ACHN (cell line): ENCODE measurements around the gene ECT2.
A peak's percentile ranks its signal among the peaks of the same experiment; 100 is the strongest.
"Not testable (repeated sequence)": the region's sequence is repeated elsewhere in the genome, so short reads cannot be mapped to it uniquely, and the experiment has no call there.

Source experiments
- DNase-seq: peaks from one replicate; pipeline ENCODE4 v3.0.0-alpha.2; 2015
- in situ Hi-C: cut with HindIII; loops from 2 replicates; pipeline ENCODE4 v1.10.0; 2017; ENCODE audit warnings: low sequenced_read_pairs, low pct_ligation_motif_present, low pct_unique_long_range_greater_than_20kb

The ECT2 gene

GRCh38 chr3:172840913-172841312 lies 90.4 kb downstream of the ECT2 start:
- in situ Hi-C loops: no loop called here
- no peak for DNase-seq

DNA sequence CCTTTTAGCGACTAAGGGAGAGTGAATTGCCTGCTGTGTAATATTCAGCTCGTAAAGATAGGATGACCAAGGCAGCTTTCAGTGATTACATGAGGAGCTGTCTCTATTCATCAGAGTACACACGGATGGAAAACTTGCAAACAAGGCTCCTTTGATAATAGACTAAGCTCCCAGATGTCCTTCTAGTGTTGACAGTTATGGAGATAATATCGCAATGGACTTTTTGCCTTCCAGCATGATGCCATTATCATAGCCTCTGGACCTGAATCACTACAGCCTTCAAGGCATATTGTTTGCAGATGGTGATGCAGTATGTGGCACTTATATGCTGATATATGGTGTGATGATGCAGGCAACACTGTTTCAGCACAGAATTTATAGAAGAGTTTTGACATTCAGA lies 93.9 kb downstream of the ECT2 start:
- in situ Hi-C loops: no loop called here
- DNase-seq: no peak

- DNase-seq: no peak
- in situ Hi-C loops: no loop called here
Measured at GRCh38 chr3:172846103-172846561, 95.6 kb downstream of the ECT2 start.

DNA sequence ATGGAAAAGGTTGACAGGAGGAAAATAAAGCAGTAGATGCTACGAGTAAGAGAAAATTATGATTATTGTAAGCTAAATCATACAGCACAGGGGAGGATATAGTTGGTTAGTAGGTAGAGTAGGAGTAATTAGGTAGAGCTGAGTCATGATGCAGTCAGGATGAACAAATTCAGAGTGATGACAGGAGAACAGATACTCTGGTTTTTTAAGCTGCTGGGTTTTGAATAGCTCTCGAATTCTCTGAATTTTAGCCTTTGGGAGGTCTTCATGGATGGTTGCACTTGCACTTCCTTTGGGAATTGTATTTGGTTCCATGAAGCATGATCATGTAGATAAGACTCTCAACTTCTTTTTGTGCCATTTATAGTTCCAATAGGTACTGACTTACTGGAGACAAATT lies 96.2 kb downstream of the ECT2 start:
- DNase-seq: peak; percentile 76
- in situ Hi-C loops: no loop called here

DNA sequence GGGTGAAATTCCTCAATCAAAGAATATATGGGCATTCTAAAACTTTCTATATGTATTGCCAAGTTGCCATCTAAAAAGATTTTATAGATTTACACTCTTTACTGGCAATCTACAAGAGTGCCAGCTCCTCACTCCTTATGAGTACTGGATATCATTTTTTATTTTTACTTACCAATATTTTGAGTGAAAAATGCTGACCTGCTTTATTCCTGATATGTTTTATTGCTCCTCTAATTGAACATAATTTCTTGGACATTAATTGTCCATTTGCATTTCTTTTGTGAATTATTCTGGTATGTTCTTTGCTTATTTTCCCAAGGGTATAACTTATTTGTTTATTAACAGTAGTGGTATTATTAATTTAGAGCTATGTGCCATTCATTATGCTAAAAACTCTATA lies 96.8 kb downstream of the ECT2 start:
- in situ Hi-C loops: no loop called here

GRCh38 chr3:172848910-172849309 lies 98.4 kb downstream of the ECT2 start:
- DNase-seq: no peak
- in situ Hi-C loops: no loop called here

More for the DNA sequence above, 96.8 kb downstream of the ECT2 start:
- no peak for DNase-seq

DNA sequence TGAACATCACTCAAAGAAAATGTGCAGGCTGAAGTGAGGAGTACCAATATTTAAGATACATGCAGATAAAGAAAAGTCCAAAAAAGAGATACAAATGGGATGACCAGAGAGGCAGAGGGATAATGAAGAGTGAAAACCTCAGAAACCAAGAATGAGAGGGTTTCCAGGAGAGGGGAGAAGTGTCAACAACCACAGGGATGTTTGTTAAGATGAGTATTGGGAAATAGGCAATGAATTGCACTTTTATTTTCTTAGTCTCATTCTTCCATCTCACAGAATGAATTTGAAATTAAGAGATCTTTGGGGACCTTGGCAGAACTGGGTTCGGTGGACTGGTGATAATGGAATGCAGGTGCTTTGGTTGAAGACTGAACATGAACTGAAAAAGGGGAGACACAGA lies 102.5 kb downstream of the ECT2 start:
- in situ Hi-C loops: no loop called here
- DNase-seq: no peak

DNA sequence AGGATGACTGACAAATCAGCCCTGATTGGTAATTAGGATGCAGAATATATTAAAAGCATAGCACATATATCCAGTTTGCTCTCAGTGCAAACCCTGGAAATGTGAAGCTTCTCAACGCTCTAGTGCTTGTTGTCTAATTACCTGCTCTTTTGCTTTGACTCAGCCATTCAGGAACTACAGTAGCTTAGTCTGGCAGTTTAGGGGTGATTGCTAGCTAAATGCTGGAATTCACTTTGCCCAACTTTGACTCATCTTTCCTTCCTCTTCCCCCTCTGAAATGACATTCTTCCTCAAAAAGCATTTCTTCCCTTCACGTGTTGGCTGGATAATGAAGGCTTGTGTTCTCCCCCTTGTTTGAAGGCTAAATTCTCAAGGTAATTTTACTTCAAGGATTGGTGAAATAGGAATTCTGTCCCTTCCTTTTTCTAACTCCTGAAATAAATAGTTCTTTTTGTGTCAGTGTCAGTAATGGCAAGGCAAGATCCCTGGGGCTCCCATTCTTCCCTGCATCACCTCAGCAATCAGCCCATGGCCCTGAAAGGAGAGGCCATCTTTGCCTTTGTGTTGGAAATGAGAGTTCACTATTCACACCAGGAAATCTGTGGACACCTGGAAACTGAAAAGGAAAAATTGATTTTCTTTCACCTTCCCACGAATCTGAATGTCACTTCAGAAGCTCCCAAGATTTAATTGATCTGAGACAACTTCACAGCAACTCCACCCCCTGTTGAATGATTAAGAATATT lies 103.6 kb downstream of the ECT2 start:
- DNase-seq: no peak
- in situ Hi-C loops: no loop called here

- DNase-seq: no peak
- in situ Hi-C loops: no loop called here
Measured at GRCh38 chr3:172855037-172855436, 104.5 kb downstream of the ECT2 start.

DNA sequence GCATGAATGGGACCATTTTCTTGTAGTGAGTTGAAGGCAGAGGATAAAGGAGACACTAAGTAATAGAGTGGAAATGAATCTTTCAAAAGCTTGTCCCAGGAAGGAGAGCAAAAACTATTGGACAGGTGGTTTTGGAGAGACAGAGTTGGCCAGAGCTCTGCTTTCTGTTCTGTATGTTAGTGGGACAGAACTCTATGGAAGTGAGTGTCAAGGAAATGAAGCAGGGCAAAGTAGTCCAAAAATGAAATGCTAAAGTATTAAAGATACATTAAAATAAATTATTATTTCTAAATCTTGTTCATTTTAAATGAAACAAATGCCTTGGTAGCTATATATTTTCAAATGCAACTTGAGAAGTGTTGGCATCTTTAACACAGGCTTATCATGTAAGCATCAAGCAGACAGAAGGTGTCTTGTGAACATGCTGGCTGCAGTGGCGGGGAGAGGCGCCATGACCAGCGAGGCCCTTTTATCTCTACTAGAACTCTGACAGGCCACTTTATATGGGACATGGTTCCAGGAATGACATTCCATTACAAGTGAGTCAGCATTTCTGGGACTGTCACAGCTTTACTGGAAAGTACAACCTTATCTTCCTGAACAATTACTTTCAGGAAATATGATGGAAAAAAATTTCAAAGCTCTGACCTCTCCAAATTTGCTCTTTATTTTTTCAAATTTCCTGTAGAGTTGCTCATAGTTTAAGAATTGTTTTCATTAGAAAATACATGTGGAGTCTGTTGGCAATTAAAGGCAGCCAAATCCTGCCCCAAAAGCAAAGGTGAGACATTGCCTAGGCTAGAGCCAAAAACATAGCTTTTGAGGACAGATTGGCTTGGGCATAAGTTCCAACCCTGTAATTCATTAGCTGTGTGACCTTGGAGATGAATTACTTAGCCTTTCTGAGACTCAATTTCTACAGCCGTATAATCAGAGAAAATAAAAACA lies 106.5 kb downstream of the ECT2 start:
- no peak for DNase-seq
- in situ Hi-C loops: no loop called here

DNA sequence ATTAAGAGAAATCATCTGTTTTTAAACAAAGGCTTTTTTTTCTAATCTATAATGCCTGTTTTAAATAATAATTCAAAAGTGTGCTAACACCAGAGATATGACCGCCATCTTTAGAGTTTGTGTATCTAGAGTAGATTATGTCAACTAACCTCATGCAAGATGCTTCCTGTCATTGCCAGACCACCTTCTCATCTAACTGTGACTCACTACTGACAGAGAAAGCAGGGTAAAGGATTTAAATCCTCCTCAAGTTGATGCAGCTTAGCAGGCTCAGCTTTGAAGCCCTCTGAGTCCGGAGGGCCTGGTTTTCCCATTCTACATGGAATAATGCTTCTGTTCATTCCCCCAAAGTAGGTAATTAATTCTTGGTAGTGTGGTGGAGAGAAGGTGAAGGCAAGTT lies 108.5 kb downstream of the ECT2 start:
- in situ Hi-C loops: no loop called here
- DNase-seq: no peak

GRCh38 chr3:172866726-172867350 lies 116.3 kb downstream of the ECT2 start:
- in situ Hi-C loops: not testable (repeated sequence)

GRCh38 chr3:172868582-172869200 lies 118.2 kb downstream of the ECT2 start:
- in situ Hi-C loops: no loop called here
- no peak for DNase-seq

More at GRCh38 chr3:172866726-172867350, 116.3 kb downstream of the ECT2 start:
- not testable (repeated sequence) for DNase-seq

DNA sequence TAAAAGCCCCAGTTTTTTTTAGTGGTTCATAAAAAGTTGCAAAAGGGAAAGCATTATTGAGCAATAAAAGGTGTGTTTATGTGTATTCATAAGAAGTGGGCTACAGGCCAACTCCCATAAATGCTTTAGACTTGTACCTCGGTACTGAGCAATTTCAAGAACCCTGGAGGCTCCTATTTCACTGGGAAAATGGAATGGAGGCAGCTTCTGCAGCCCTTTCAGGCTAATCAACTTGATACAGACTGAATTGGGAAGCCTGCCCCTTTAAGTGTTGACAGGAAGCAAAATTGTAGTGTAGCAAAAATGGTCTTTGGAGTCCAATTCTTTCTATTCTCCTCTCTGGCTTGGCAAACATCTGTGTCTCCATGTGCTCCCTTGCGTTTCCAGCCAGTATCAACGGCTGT lies 118.8 kb downstream of the ECT2 start:
- in situ Hi-C loops: no loop called here

GRCh38 chr3:172869784-172870518 lies 119.4 kb downstream of the ECT2 start:
- in situ Hi-C loops: no loop called here

More for the DNA sequence above, 118.8 kb downstream of the ECT2 start:
- no peak for DNase-seq

More at GRCh38 chr3:172869784-172870518, 119.4 kb downstream of the ECT2 start:
- DNase-seq: no peak
